CD14-positive monocyte (primary cell): Measurements from ENCODE around the gene PARVB. TPM values are rescaled to one million over a fixed set of nuclear protein-coding genes. Genes with fewer than 3 reads are reported as not detected.
A peak's percentile ranks its signal among the peaks of the same experiment; 100 is the strongest.

Experiments used
- DNase-seq, 3 donors: peaks; one replicate each; pipeline ENCODE4 v3.0.0-alpha.2; 2011 to 2022
- H2AFZ ChIP-seq: 2 replicates; pipeline ENCODE4 v1.6.0; 2012; ENCODE audit warnings: mild to moderate bottlenecking, low read depth, low read length, inconsistent platforms; ENCODE audit not compliant: insufficient read depth, poor library complexity, severe bottlenecking
- H3K27ac ChIP-seq, 2 donors: 1 replicate in 1 of 2; 2 replicates in 1 of 2; pipeline ENCODE4 v1.5.1; 2012 to 2013; ENCODE audit warnings: low read length in 2 of 2, control low read depth in 1 of 2, inconsistent platforms in 1 of 2, low read depth in 1 of 2, mild to moderate bottlenecking in 1 of 2
- H3K27me3 ChIP-seq, 2 donors: one replicate each; pipeline versions ENCODE4 v1.6.0 to v1.6.1; 2011 to 2013; ENCODE audit warnings: low read length in 2 of 2; ENCODE audit not compliant: control insufficient read depth in 2 of 2, insufficient read depth in 2 of 2
- H3K36me3 ChIP-seq, 2 donors: replicated peaks in 1 of 2; 1 replicate in 1 of 2; 2 replicates in 1 of 2; pipeline versions ENCODE4 v1.5.1 to v1.6.1; 2012 to 2013; ENCODE audit warnings: low read length in 2 of 2, control low read depth in 1 of 2, inconsistent platforms in 1 of 2, mild to moderate bottlenecking in 1 of 2; ENCODE audit not compliant: insufficient read depth in 2 of 2, control insufficient read depth in 1 of 2
- H3K4me1 ChIP-seq, 2 donors: 1 replicate in 1 of 2; 2 replicates in 1 of 2; pipeline versions ENCODE4 v1.5.1 to v1.6.1; 2012 to 2013; ENCODE audit warnings: low read length in 2 of 2, control low read depth in 1 of 2, inconsistent platforms in 1 of 2, mild to moderate bottlenecking in 1 of 2, moderate library complexity in 1 of 2; ENCODE audit not compliant: insufficient read depth in 2 of 2, control insufficient read depth in 1 of 2
- H3K4me2 ChIP-seq: replicated peaks from 2 replicates; pipeline ENCODE3; 2012; ENCODE audit warnings: low read length, moderate library complexity, mild to moderate bottlenecking; ENCODE audit not compliant: poor library complexity, severe bottlenecking; ENCODE audit errors: extremely low read depth
- H3K4me3 ChIP-seq, 3 experiments: fragments of 200-600 bp in 1 of 3; sonication (generic) in 1 of 3; replicated peaks in 1 of 3; 1 replicate in 2 of 3; 2 replicates in 1 of 3; pipeline ENCODE4 v1.5.1; 2011 to 2013; ENCODE audit warnings: low read length in 3 of 3, mild to moderate bottlenecking in 3 of 3, control low read depth in 2 of 3, low read depth in 2 of 3, inconsistent platforms in 1 of 3, moderate library complexity in 1 of 3
- H3K79me2 ChIP-seq: 2 replicates; pipeline ENCODE4 v1.6.0; 2012; ENCODE audit warnings: mild to moderate bottlenecking, control low read depth, inconsistent platforms, low read length, moderate library complexity; ENCODE audit not compliant: insufficient read depth
- H3K9ac ChIP-seq: 2 replicates; pipeline ENCODE4 v1.6.0; 2017; ENCODE audit warnings: low read length, mild to moderate bottlenecking; ENCODE audit not compliant: insufficient read depth, poor library complexity, severe bottlenecking
- H3K9me3 ChIP-seq, 2 donors: replicated peaks in 1 of 2; 1 replicate in 1 of 2; 2 replicates in 1 of 2; pipeline versions ENCODE4 v1.5.1 to v1.6.1; 2012 to 2013; ENCODE audit warnings: low read length in 2 of 2, control low read depth in 1 of 2; ENCODE audit not compliant: control insufficient read depth in 1 of 2, insufficient read depth in 1 of 2
- H4K20me1 ChIP-seq: 2 replicates; pipeline ENCODE4 v1.6.0; 2012; ENCODE audit warnings: mild to moderate bottlenecking, low read length, control low read depth, moderate library complexity; ENCODE audit not compliant: insufficient read depth
- H3K27ac Mint-ChIP-seq, 7 donors: one replicate each; pipeline ENCODE4 v1.8.0; 2020; ENCODE audit warnings: mild to moderate bottlenecking in 7 of 7, mixed read lengths in 7 of 7, moderate library complexity in 6 of 7, inconsistent platforms in 2 of 7
- H3K27me3 Mint-ChIP-seq, 3 donors: one replicate each; pipeline ENCODE4 v1.8.0; 2021 to 2022; ENCODE audit warnings: low read depth in 3 of 3, mild to moderate bottlenecking in 3 of 3, mixed read lengths in 3 of 3, moderate library complexity in 3 of 3, inconsistent platforms in 1 of 3
- H3K36me3 Mint-ChIP-seq, 2 donors: one replicate each; pipeline ENCODE4 v1.8.0; 2020; ENCODE audit warnings: mixed read lengths in 2 of 2, inconsistent platforms in 1 of 2, mild to moderate bottlenecking in 1 of 2
- H3K4me1 Mint-ChIP-seq: one replicate; pipeline ENCODE4 v1.8.0; 2020; ENCODE audit warnings: mild to moderate bottlenecking, mixed read lengths
- H3K4me3 Mint-ChIP-seq, 2 donors: one replicate each; pipeline ENCODE4 v1.8.0; 2020; ENCODE audit warnings: mild to moderate bottlenecking in 2 of 2, mixed read lengths in 2 of 2, moderate library complexity in 1 of 2
- H3K9me3 Mint-ChIP-seq, 7 donors: one replicate each; pipeline ENCODE4 v1.8.0; 2020 to 2022; ENCODE audit warnings: mixed read lengths in 7 of 7, mild to moderate bottlenecking in 6 of 7, moderate library complexity in 6 of 7, inconsistent platforms in 2 of 7
- WGBS: methylation state at CpG from one replicate; pipeline ENCODE4 v1.1.5; 2013; ENCODE audit warnings: missing lambda C conversion rate; ENCODE audit not compliant: insufficient coverage; 5-methylcytosine and 5-hydroxymethylcytosine counted together
- intact Hi-C, 2 donors: fragments of 100-400 bp; cut with micrococcal nuclease; formaldehyde crosslinking; loops; one replicate each; pipeline versions ENCODE4 v1.15.0 to v1.15.1; 2023
- polyA plus RNA-seq, 3 donors: library from polyadenylated mRNA; depleted of rRNA in 1 of 3; unstranded in 2 of 3; stranded (reverse) in 1 of 3; fragments of 300-500 nt in 2 of 3; fragments of >200 nt in 1 of 3; fragmentation: Illumina TruSeq in 2 of 3; gene quantifications; 1 replicate in 2 of 3; 2 replicates in 1 of 3; pipeline ENCODE4 v1.2.3, GENCODE V29; 2012 to 2021
- TF ChIP-seq, protein P1 (sequence below): fragments of 200-600 bp; IDR thresholded peaks from one replicate; pipeline ENCODE4 v1.8.0; 2022; ENCODE audit warnings: antibody characterized with exemption, mild to moderate bottlenecking

PARVB gene
- polyA plus RNA-seq, 3 donors: 13.4 to 38.5 (median 17.9) TPM

DNA sequence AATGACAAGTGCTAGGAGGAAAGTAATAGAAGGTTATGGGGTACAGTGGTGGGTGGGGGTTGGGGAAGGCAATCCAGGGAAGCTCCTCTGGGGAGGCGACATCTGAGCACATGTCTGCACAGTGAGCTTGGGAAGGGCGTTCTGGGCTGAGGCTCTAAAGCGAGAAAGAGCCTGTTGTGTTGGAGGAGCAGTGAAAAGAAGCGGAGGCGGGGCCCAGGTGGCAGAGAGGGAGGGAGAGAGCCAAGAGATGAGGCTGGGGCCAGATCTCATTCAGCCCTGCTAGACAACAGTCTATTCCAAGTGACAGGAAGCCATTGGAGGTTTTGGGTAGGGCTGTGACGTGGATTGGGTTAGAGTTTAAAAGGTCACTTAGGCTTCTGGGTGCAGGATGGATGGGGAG is 101.3 kb downstream of the PARVB start:
- H3K9me3 ChIP-seq: peaks cover 22 to 28% of the 10 kb centered on the region in 2 donors
- H3K9ac ChIP-seq: no peak overlapping the region
- peak overlapping the region in 1 of 7 donors; percentile 68 for H3K27ac Mint-ChIP-seq
- H3K9me3 Mint-ChIP-seq: peaks cover 18 to 36% (median 32%) of the 10 kb centered on the region in 7 donors
- TF ChIP-seq, protein P1, sequence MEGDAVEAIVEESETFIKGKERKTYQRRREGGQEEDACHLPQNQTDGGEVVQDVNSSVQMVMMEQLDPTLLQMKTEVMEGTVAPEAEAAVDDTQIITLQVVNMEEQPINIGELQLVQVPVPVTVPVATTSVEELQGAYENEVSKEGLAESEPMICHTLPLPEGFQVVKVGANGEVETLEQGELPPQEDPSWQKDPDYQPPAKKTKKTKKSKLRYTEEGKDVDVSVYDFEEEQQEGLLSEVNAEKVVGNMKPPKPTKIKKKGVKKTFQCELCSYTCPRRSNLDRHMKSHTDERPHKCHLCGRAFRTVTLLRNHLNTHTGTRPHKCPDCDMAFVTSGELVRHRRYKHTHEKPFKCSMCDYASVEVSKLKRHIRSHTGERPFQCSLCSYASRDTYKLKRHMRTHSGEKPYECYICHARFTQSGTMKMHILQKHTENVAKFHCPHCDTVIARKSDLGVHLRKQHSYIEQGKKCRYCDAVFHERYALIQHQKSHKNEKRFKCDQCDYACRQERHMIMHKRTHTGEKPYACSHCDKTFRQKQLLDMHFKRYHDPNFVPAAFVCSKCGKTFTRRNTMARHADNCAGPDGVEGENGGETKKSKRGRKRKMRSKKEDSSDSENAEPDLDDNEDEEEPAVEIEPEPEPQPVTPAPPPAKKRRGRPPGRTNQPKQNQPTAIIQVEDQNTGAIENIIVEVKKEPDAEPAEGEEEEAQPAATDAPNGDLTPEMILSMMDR: no peak
- no peak overlapping the region for H3K4me3 ChIP-seq
- 100% methylated on average over 6 of the region's 6 CpGs for WGBS
- no peak overlapping the region for H3K4me2 ChIP-seq
- peaks cover 46 to 50% of the 10 kb centered on the region in 2 donors for H3K36me3 Mint-ChIP-seq
- H3K4me3 Mint-ChIP-seq: no peak overlapping the region
- intact Hi-C loops: no loop called here
- H3K27me3 Mint-ChIP-seq: peaks cover 0 to 2% (median 1%) of the 10 kb centered on the region in 3 donors
- no peak overlapping the region for H2AFZ ChIP-seq
- no peak for DNase-seq
- H3K27me3 ChIP-seq: no peaks in the 10 kb centered on the region
- peaks cover 27% of the 10 kb centered on the region for H3K4me1 Mint-ChIP-seq
- H3K79me2 ChIP-seq: peaks cover 3% of the 10 kb centered on the region
- H3K36me3 ChIP-seq: peaks cover 4 to 40% of the 10 kb centered on the region in 2 donors
- peaks cover 20 to 23% of the 10 kb centered on the region in 2 donors for H3K4me1 ChIP-seq
- H3K27ac ChIP-seq: no peak overlapping the region
- H4K20me1 ChIP-seq: no peaks in the 10 kb centered on the region

DNA sequence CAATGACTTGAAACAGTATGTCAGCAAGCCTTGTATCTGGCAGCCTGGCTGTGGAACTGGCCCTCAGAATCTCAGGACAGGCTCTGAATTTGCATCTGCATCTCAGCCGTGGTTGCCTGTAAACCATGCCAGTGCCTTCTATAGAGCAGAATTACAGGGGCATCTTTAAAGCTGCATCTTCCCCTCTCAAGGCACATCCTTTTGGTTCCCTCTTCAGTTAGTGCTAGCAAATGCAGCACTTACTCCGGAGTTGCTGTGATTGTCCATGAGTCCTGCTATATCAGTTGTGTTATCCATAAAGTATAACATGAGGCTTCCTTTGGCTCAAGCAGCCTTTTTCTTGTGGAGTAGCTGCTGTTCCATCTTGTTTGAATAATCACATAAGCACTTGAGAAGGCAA is 102.7 kb downstream of the PARVB start:
- Mint-ChIP-seq H3K36me3 (peaks cover 45 to 46% of the 10 kb centered on the region in 2 donors), H3K9me3 (peaks cover 18 to 30% (median 23%) of the 10 kb centered on the region in 7 donors), H3K4me1 (peaks cover 27% of the 10 kb centered on the region), H3K27me3 (peaks cover 0 to 2% (median 1%) of the 10 kb centered on the region in 3 donors), H3K27ac (peak overlapping the region in 1 of 7 donors; percentile 58), H3K4me3 (no peak overlapping the region)
- DNase-seq: no peak
- H3K79me2 ChIP-seq: peaks cover 3% of the 10 kb centered on the region
- H3K4me2 ChIP-seq: no peak overlapping the region
- TF ChIP-seq, protein P1: no peak
- H3K9ac ChIP-seq: no peak overlapping the region
- no peak overlapping the region for H3K27ac ChIP-seq
- H3K9me3 ChIP-seq: peaks cover 22 to 25% of the 10 kb centered on the region in 2 donors
- H3K36me3 ChIP-seq: peaks cover 7 to 38% of the 10 kb centered on the region in 2 donors
- intact Hi-C loops: no loop called here
- 100% methylated on average over 1 of the region's 2 CpGs for WGBS
- H3K4me3 ChIP-seq: no peak overlapping the region
- no peaks in the 10 kb centered on the region for H4K20me1 ChIP-seq
- no peaks in the 10 kb centered on the region for H3K27me3 ChIP-seq
- H3K4me1 ChIP-seq: peaks cover 20 to 23% of the 10 kb centered on the region in 2 donors
- no peak overlapping the region for H2AFZ ChIP-seq
